VCaP (cell line): ENCODE data around the gene KRT36.

Source experiments
- H3K27ac ChIP-seq: fragments of 450-650 bp; 2 replicates; pipeline ENCODE4 v1.5.1; 2017
- CTCF ChIP-seq: fragments of 450-650 bp; conservative IDR thresholded peaks from 2 replicates; pipeline ENCODE4 v1.5.1; 2017; ENCODE audit warnings: mild to moderate bottlenecking, moderate library complexity

Gene KRT36

GRCh38 chr17:41442739-41443138 lies 47.0 kb downstream of the KRT36 start:
- no peak overlapping the region for H3K27ac ChIP-seq
- no peak for TF ChIP-seq CTCF

- no peak for TF ChIP-seq CTCF
- no peak within 1 kb of the TSS for H3K27ac ChIP-seq
Measured at GRCh38 chr17:41440531-41441033, 49.1 kb downstream of the KRT36 start, which contains the start of gene KRT38. Gene KRT38 (minus strand): TSS chr17:41440983. CDS start chr17:41440921, 62 bp downstream.

DNA sequence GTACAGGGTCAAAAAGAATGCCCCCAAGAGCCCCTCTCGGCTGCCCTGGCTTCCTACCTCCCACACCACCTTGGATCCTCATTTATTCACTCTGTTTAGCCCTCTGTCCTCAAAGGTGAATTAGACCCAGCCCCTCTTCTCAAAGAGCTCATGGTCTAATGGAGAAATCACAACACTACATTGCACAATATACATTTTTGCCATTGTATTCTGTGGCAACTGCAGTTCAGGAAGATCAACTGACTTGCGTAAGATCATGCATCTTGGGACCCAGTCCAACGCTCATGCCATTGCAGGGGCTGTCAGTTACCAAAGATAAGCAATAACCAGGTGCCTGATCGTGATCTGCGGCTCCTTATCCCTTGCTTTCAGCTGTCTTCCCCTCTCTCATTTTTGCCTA lies 50.3 kb downstream of the KRT36 start:
- H3K27ac ChIP-seq = no peak overlapping the region
- no peak for TF ChIP-seq CTCF

DNA sequence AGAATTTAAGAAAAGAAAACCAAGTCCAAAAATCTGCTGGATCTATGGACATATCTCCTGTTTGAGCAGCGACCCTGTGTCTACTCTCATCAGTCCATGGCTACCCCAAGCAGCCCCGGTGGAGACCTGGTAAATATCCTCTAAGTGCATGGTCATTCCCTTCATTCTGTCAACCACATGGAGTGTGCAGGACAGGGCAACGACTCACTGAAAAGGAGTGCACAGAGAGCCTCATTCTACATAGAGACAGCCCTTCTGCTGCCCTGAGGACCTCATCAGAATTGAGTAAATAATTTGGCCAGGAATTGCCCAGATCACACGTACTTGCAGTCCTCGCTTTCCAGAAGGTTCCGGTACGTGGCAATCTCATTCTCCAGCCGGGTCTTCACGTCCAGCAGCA lies 51.9 kb downstream of the KRT36 start:
- no peak for TF ChIP-seq CTCF
- H3K27ac ChIP-seq = no peak overlapping the region

- H3K27ac ChIP-seq = no peak overlapping the region
- TF ChIP-seq CTCF = no peak
Measured at GRCh38 chr17:41437254-41437653, 52.5 kb downstream of the KRT36 start.
